Body of pancreas (tissue), 4 donors: Measurements from ENCODE around the gene CKS1B. TPM values are rescaled to one million over a fixed set of nuclear protein-coding genes. Genes with fewer than 3 reads are reported as not detected.

Source experiments
- ATAC-seq: fragments of 150-250 bp; one replicate; pipeline ENCODE4 v1.9.1; 2016
- DNase-seq, 4 donors: peaks; one replicate each; pipeline ENCODE4 v3.0.0-alpha.2; 2019
- H3K27ac ChIP-seq, 4 donors: fragments of 200-600 bp; sonication (generic); 1 replicate in 3 of 4; 2 replicates in 1 of 4; pipeline versions ENCODE4 v1.5.1 to v1.6.1; 2016 to 2019; ENCODE audit warnings: mild to moderate bottlenecking in 1 of 4, mixed read lengths in 1 of 4, moderate library complexity in 1 of 4
- H3K27me3 ChIP-seq, 2 donors: fragments of 200-600 bp; sonication (generic); one replicate each; pipeline ENCODE4 v1.6.0; 2016; ENCODE audit warnings: mild to moderate bottlenecking in 1 of 2
- H3K36me3 ChIP-seq, 2 donors: fragments of 200-600 bp; sonication (generic); replicated peaks in 1 of 2; 2 replicates each; pipeline ENCODE4 v1.5.1; 2016; ENCODE audit warnings: low read depth in 2 of 2; ENCODE audit not compliant: insufficient read depth in 1 of 2
- H3K4me1 ChIP-seq: fragments of 200-600 bp; sonication (generic); one replicate; pipeline ENCODE4 v1.6.0; 2016
- H3K4me3 ChIP-seq, 2 donors: fragments of 200-600 bp; sonication (generic); 1 replicate in 1 of 2; 2 replicates in 1 of 2; pipeline ENCODE4 v1.5.1; 2016 to 2019
- H3K9me3 ChIP-seq, 3 donors: fragments of 200-600 bp; sonication (generic); 1 replicate in 2 of 3; 2 replicates in 1 of 3; pipeline ENCODE4 v1.5.1; 2016
- CTCF ChIP-seq, 7 experiments: fragments of 450-650 bp in 4 of 7; fragments of 200-600 bp in 3 of 7; sonication (generic) in 3 of 7; IDR thresholded peaks; one replicate each; pipeline ENCODE4 v1.5.1; 2016 to 2019; ENCODE audit warnings: antibody characterized with exemption in 7 of 7
- POLR2A ChIP-seq, 3 donors: fragments of 450-650 bp; IDR thresholded peaks; one replicate each; pipeline ENCODE4 v1.6.1; 2016; ENCODE audit warnings: antibody characterized with exemption in 3 of 3, mild to moderate bottlenecking in 2 of 3
- WGBS, 2 donors: methylation state at CpG; one replicate each; pipeline ENCODE4 v1.1.5; 2017; 5-methylcytosine and 5-hydroxymethylcytosine counted together
- intact Hi-C: fragments of 100-400 bp; cut with DNase I; formaldehyde crosslinking; loops from one replicate; pipeline ENCODE4 v1.15.1; 2023
- total RNA-seq, 2 donors: library from RNA; depleted of rRNA; stranded (reverse); fragments of >200 nt; gene quantifications; one replicate each; pipeline ENCODE4 v1.1.0, GENCODE V29; 2016

Gene CKS1B
- total RNA-seq, 2 donors from 2014 or later, result 15.6 to 29.0 TPM

- peak within 1 kb of the TSS; percentile 70 to 80 for H3K4me3 ChIP-seq
- peaks cover 54% of the 10 kb centered on the region for H3K4me1 ChIP-seq
These were observed 28.2 kb downstream of the CKS1B start, which contains the start of gene ZBTB7B for GRCh38 chr1:155002464-155003226. ZBTB7B (plus strand) TSS chr1:155002802; CDS start chr1:155014661, 11,859 bp downstream.

DNA sequence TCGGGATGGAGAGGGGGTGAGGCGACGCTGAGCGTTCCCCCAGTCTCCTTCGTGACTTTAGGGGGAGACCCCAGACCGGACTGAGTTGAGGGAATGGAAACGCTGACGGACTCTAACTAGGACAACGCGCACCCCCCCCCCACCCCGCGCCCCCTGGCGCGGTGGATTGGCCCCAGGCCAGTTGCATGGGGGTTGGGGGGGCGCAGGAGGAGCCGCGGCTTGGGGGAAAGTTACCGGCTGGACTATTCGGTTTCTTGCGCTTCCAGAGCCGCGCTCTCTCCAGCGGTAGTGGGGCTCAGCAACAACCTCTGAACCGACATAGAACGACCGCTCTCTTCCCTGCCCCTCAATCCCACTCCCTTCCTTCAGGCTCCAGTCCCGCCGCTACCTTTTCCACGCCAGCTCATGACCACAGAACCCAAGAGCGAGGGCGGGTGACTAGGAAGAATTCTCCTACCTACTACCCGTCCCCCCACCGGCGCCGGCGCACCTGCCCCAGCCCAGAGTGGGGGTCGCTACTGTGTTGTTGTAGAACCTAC lies 28.8 kb downstream of the CKS1B start:
- peaks cover 60% of the 10 kb centered on the region for H3K4me1 ChIP-seq
- H3K27ac ChIP-seq, result peak overlapping the region; percentile 90 to 100 (median 98)
- no peaks in the 10 kb centered on the region for H3K36me3 ChIP-seq
- TF ChIP-seq CTCF (IDR thresholded peaks at IDR 0.05), result no peak
- peak in 2 of 3 donors; percentile 44 to 45 for TF ChIP-seq POLR2A (IDR thresholded peaks at IDR 0.05)
- intact Hi-C loops, result no loop called here
- H3K9me3 ChIP-seq, result no peaks in the 10 kb centered on the region
- no peak for ATAC-seq
- DNase-seq, result peak; percentile 50 to 57 (median 54)
- no peaks in the 10 kb centered on the region for H3K27me3 ChIP-seq
- peak overlapping the region; percentile 70 to 80 for H3K4me3 ChIP-seq
- WGBS, 2 donors, result 0 to 2% methylated on average over 19 to 37 of the region's 37 CpGs

More at GRCh38 chr1:155002464-155003226, 28.2 kb downstream of the CKS1B start, which contains the start of gene ZBTB7B:
- DNase-seq (peak; percentile 70 to 73 (median 72)), ATAC-seq (peak; percentile 25)
- WGBS, 2 donors, result 0% methylated on average over 9 to 28 of the region's 35 CpGs
- no peaks in the 10 kb centered on the region for H3K36me3 ChIP-seq
- peak in 1 of 7 experiments; percentile 5 for TF ChIP-seq CTCF (IDR thresholded peaks at IDR 0.05)
- peak; percentile 12 to 53 (median 33) for TF ChIP-seq POLR2A (IDR thresholded peaks at IDR 0.05)
- no peaks in the 10 kb centered on the region for H3K9me3 ChIP-seq
- intact Hi-C loops, result no loop called here
- no peaks in the 10 kb centered on the region for H3K27me3 ChIP-seq
- H3K27ac ChIP-seq, result peak within 1 kb of the TSS; percentile 90 to 100 (median 100)

- Histone ChIP-seq H3K4me1 (peaks cover 64% of the 10 kb centered on the region), H3K27me3 (no peaks in the 10 kb centered on the region), H3K4me3 (peak overlapping the region; percentile 70 to 80), H3K27ac (peak overlapping the region; percentile 90 to 100 (median 98)), H3K36me3 (no peaks in the 10 kb centered on the region), H3K9me3 (no peaks in the 10 kb centered on the region)
- no peak for TF ChIP-seq CTCF (IDR thresholded peaks at IDR 0.05)
- TF ChIP-seq POLR2A (IDR thresholded peaks at IDR 0.05), result peak in 2 of 3 donors; percentile 5 to 16
- ATAC-seq (no peak), DNase-seq (peak; percentile 64 to 80 (median 76))
- intact Hi-C loops, result no loop called here
- 0 to 1% methylated on average over 1 to 34 of the region's 34 CpGs for whole genome bisulfite sequencing, 2 donors
These were observed 29.4 kb downstream of the CKS1B start for GRCh38 chr1:155003766-155004351.

- ATAC-seq (no peak), DNase-seq (no peak)
- TF ChIP-seq POLR2A (IDR thresholded peaks at IDR 0.05), result no peak
- no peak for TF ChIP-seq CTCF (IDR thresholded peaks at IDR 0.05)
- intact Hi-C loops, result no loop called here
- no peaks in the 10 kb centered on the region for H3K9me3 ChIP-seq
- H3K27me3 ChIP-seq, result no peaks in the 10 kb centered on the region
- H3K36me3 ChIP-seq, result no peaks in the 10 kb centered on the region
- H3K4me3 ChIP-seq, result peak overlapping the region; percentile 70 to 80
- peaks cover 62% of the 10 kb centered on the region for H3K4me1 ChIP-seq
- H3K27ac ChIP-seq, result peak overlapping the region; percentile 90 to 100 (median 98)
- 16 to 18% methylated on average over 4 to 5 of the region's 5 CpGs for WGBS, 2 donors
These were observed 30.0 kb downstream of the CKS1B start for GRCh38 chr1:155004352-155005075.
